ENCODE data around the gene TTLL9.

The TTLL9 gene

DNA sequence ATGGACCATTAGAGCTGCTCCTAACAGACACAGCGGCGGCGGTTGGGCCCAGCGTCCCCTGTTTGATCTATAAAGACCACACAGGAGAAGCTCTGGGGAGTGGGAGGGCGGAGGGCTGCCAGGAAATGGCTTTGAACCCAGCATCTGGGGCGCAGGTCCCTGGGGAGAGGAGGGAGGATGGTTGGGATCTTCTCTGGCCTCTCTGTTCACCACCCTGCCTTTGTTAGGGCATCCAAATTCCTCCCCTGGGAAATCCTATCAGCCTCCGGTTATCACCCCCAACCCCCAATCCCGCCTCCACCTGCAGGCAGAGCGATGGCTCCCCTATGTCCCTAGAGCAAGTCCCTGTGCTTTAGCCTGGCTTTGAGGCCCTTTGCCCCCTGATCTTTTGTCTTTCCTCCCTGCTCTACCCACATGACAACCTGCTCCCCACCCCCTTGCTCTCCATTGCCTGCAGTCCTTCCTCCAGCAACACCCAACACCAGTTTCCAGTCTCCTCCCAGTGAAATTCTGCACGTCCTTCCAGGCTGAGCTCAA, 104.6 kb downstream of the TTLL9 start:
- no peak for DNase-seq (ENCODE audit: low read depth in 1 of 2, low spot score in 1 of 2)

DNA sequence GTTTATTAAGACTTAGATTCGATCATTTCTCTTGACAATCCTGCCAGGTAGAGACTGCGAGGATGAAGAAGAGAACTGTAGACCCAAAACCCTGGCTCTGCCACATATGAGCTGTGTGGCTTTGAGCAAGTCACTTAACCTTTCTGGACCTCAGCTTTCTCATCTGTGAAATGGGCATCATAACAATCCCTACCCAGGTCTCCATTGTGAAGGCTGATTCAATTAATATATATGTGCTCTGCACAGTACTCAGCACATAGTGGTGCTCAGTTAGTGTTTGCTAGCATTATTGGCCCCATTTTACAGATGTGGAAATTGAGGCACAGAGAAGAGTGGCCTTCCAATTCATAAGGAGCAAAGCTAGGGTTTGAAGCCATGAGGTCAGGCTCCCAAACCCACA, 105.4 kb downstream of the TTLL9 start:
- DNase-seq (ENCODE audit: low read depth in 1 of 2, low spot score in 1 of 2) = no peak

DNA sequence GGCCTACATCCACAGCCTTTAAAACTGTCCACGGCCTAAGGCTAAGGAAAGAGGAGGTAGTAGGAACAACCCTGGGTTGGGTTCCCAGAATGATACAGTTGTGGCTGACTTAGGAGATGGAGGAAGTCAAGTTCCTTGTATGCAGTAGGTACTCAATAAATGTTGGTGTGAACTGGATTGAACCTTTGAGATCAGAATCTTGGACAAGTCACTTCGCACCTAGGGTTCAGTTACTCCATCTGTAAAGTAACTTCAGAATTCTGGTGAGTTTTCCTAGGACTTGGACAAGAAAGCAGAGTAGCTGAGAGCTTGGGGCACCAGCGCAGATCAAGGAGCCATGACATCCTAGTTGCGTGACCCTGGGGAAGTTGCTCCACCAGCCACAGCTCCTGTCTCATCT, 106.6 kb downstream of the TTLL9 start:
- DNase-seq (ENCODE audit: low read depth in 1 of 2, low spot score in 1 of 2) = no peak

DNA sequence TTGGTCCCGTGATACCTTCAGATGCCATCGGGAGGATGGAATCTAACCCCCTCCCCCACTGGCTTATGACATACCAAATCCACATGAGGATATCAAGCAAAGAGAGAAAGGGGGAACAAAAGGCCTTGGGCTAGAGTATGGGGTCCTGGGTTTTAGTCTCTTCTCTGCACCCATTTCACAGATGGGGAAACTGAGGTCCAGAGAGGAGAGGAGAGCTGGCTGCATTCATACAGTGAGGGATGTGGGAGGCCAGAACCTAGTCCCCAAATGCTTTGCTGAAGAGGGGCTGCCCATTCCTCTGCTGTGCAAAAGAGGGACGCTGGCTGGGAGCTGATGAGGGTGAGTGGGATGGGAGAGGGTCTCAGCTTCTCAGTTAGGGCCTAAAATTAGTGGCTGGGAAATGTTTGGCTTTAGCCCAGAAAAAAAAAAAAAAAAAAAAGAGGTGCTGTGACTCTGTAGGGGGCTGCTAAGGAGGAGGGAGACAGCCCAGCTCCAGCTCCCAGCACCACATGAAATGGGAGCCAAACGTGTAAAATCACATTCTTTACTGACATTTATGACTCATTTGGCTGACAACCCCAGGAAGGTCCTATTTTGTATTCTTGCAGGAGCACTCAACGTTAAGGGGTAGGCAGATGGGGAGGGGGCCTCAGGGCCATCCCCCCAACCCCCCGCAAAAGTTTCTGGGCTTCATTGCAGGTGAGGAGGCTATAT, 109.4 kb downstream of the TTLL9 start:
- no peak for DNase-seq (ENCODE audit: low read depth in 1 of 2, low spot score in 1 of 2)

DNA sequence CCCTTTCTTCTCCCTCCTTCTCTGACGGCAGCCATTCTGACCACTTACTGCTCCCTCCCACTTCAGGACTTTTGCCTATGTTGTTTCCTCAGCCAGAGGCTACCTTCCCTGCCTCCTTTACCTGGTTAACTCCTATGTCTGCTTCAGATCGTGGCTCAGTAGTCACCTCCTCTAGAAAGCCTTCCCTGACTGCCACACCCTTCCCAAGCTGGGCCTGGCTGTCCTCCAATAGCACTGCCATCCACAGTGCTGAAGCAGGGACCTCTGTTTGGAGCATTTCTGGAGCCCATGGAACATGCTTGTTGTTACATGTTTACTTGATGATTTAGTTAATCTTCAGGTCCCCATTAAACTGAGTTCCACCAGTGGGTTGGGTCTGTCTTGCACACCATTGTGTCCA, 111.3 kb downstream of the TTLL9 start:
- DNase-seq (ENCODE audit: low read depth in 1 of 2, low spot score in 1 of 2) = no peak

DNA sequence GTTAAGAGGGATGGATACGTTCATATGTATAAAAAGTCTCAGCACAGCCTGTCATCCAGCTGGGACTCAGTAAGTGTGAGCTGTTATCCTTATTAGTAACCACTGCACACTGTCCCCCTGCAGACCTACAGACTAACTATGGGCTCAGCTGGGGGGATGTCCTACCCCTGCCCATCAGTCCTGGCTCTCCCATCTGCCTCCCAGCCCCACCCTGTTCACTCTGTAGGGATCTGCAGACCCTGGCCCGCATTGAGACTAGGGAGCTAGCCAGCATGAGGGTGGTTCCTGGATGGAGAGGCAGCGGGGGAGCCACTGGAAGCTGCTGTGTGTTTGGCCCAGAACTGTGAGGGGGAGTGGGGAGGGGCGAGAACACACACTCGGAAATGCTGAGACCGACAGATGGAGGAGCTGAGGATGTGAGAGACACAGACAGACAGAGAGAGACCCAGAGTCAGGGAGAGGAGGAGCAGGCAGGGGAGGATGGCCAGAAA, 114.6 kb downstream of the TTLL9 start:
- no peak for DNase-seq (ENCODE audit: low read depth in 1 of 2, low spot score in 1 of 2)

DNA sequence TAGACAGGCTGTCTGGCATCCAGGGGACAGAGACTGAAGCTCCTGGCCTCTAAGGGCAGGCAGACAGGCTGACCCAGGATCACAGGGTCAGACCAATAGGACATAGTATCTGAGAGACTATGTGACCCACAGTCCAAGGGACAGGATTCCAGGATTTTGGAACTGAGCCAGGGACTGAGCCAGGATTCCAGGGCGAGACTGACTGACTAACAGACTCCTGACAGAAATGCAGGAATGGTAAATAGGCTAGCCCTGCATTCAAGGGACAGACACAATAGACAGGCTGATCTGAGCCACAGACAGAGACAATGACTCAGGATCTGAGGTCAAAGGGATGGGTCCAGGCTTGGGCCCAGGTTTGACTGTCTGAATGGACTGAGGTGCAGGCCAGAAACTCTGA, 117.3 kb downstream of the TTLL9 start:
- DNase-seq (ENCODE audit: low read depth in 1 of 2, low spot score in 1 of 2) = no peak

DNA sequence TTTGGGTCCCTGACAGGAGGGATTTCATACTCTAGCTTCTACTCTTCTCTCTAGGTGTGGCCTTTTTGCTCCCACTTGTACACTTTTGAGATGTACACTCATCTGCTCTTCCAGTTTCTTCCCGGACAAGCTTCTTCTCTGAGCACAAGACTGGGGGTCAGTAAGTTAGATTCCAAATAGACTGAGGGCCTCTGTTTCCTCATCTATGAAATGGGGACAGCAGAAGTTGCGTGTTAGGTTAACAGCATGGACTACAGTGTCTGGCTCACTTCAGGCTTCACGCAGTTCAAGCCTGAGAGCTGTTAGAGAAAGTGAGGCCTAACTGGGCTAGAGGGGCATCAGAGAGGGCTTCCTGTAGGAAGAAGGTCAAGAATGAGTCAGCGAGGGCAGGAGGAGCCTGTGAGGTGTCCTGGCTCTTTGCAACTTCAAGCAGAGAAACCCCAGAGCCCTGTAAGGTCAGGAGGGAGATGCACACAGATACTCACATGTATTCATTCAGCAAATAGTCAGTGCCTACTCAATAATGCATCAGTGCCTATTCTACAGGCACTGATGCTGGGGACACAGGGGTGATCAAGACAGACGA, 118.1 kb downstream of the TTLL9 start:
- no peak for DNase-seq (ENCODE audit: low read depth in 1 of 2, low spot score in 1 of 2)

DNA sequence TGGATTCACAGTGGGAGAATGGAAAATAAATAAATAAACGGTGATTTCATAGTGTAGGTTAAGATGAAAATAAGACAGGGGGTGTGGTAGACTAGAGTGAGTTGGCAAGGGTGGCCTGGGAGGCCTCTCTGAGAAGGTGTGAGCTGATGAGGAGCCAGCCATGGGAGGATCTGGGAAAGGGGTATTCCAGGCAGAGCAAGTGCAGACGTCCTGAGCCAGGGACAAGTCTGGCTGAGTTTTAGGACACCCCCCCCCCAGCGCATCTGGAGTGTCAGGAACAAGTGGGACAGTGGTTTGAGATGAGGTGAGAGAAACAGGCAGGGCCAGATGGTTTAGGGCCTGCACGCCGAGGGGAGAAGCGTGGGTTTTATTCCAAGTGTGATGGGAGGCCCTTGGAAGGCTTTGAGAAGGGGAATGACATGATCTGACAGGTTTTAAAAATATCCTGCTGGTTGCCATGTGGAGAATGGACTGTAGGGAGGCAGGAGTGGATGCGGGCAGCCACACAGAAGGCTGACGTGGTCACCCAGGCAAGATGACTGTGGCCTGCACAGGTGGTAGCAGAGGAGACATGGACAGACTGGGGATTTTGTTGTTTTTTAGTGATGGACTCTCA, 118.7 kb downstream of the TTLL9 start:
- no peak for DNase-seq (ENCODE audit: low read depth in 1 of 2, low spot score in 1 of 2)

DNA sequence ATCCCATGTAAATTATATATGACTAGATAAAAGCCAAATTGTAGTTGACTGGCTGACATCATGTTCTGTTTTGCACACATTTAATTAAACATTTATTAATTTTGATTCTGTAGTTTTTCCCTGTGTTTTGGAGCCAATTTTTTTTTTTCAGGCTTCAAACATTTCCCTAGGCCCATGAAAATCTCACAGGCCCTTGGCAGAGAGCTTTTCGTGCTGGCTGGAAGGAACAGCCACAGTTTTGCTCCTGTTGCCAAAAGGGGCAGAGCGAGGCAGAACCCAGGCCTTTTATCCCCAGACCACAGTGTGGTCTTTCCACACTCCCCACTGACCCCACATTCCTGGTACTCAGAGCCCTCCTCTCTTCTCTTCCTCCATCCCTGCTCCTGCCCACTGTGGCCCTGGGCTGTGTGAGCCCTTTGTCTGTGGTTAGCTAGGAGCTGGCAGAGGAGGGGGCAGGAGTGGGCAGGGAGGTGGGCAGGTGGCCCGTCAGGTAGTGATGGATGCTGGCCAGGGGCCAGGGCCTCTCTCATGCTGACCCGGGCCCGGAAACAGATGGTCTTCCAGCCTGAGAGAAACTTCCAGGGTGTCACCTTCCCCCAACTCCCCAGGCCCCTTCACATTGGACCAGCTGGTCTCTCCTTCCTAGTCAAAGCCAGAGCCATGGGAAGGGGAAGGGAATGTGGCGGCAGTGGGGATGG, 120.4 kb downstream of the TTLL9 start:
- DNase-seq (ENCODE audit: low read depth in 1 of 2, low spot score in 1 of 2) = no peak

DNA sequence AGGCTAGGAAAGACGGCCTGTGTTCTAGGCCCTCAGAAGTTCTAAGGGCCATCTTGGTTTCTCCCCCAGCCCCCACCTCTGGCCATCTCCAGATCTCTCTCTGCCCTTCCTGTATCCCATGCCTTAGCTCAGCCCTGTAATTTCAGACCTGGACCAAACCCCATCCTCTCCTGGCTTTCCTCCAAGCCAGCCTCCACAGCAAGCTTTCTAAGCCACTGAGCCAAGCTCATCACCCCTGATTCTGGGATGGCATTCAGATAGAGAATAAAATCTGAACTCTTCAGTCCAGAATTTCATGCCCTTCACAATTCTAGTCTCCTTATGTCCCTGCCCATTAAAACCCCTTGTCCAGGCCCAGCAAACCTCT, 120.9 kb downstream of the TTLL9 start:
- DNase-seq (ENCODE audit: low read depth in 1 of 2, low spot score in 1 of 2) = no peak

DNA sequence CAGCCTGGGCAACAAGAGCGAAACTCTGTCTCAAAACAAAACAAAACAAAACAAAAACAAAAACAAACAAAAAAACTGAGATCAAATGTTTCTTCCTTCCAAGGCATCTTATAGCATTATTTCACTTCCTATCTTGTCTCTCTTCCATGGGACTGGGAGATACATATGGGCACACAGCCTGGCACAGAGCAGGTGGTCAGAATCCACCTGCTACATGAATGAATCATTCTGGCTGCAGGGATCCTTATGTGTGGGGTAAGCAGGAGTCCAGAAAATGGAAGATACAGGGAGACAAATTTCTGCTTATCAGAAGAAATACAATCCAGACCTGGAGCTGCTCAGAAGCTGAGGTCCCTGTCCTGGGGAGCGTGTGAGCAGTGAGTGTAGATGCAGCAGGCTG, 121.7 kb downstream of the TTLL9 start:
- no peak for DNase-seq (ENCODE audit: low read depth in 1 of 2, low spot score in 1 of 2)

All from stimulated activated CD4-positive, alpha-beta T cell treated with anti-CD3 and anti-CD28 coated beads, Interleukin-15, amount 100 ng/mL, for 1 hour (primary cell).